Mucosa of rectum (tissue), 2 donors: ENCODE measurements around the gene GPR132.

Experiments used
- H3K27ac ChIP-seq, 2 donors: one replicate each; pipeline ENCODE4 v1.7.0; 2013; ENCODE audit warnings: inconsistent platforms in 2 of 2, low read depth in 2 of 2, low read length in 2 of 2
- H3K27me3 ChIP-seq, 2 donors: one replicate each; pipeline ENCODE4 v1.7.0; 2013; ENCODE audit warnings: low read length in 2 of 2; ENCODE audit not compliant: control insufficient read depth in 2 of 2, insufficient read depth in 2 of 2
- H3K36me3 ChIP-seq, 2 donors: one replicate each; pipeline ENCODE4 v1.7.0; 2013; ENCODE audit warnings: low read length in 2 of 2; ENCODE audit not compliant: control insufficient read depth in 2 of 2, insufficient read depth in 2 of 2
- H3K4me1 ChIP-seq, 2 donors: one replicate each; pipeline ENCODE4 v1.7.0; 2013; ENCODE audit warnings: low read length in 2 of 2, mild to moderate bottlenecking in 1 of 2; ENCODE audit not compliant: control insufficient read depth in 2 of 2, insufficient read depth in 2 of 2
- H3K4me3 ChIP-seq, 2 donors: one replicate each; pipeline ENCODE4 v1.7.0; 2013; ENCODE audit warnings: low read length in 2 of 2
- H3K9ac ChIP-seq, 2 donors: one replicate each; pipeline ENCODE4 v1.7.0; 2013; ENCODE audit warnings: low read length in 2 of 2, low read depth in 1 of 2, mild to moderate bottlenecking in 1 of 2
- H3K9me3 ChIP-seq, 2 donors: one replicate each; pipeline ENCODE4 v1.7.0; 2013; ENCODE audit warnings: low read length in 2 of 2; ENCODE audit not compliant: control insufficient read depth in 2 of 2
- donor health status: healthy.
- donor health status: Normal muscosa, but diverticular disease.

The GPR132 gene

DNA sequence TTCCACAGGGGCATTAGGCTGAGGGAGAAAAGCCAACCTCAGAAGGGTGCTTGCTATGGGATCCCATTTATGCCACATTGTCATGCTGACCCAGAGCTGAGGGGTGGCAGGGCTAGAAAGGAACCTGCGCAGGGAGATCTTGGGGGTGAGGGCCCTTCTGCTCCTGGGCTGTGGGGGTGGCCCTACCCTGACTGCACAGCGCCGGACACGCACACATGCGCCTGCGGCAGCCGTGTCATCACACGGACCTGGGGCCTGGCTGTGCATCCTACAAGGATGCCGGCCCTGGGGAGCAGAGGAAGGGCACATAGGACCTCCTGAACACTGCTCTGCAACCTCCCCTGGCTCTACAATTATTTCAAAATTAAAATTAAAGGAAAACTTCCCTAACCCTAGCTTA, 51.2 kb downstream of the GPR132 start:
- Histone ChIP-seq H3K36me3 (peaks cover 11 to 19% of the 10 kb centered on the region in 2 donors), H3K27ac (no peak overlapping the region), H3K4me1 (peaks cover 2 to 6% of the 10 kb centered on the region in 2 donors), H3K9ac (no peak overlapping the region), H3K4me3 (no peak overlapping the region), H3K27me3 (no peaks in the 10 kb centered on the region), H3K9me3 (no peaks in the 10 kb centered on the region)

DNA sequence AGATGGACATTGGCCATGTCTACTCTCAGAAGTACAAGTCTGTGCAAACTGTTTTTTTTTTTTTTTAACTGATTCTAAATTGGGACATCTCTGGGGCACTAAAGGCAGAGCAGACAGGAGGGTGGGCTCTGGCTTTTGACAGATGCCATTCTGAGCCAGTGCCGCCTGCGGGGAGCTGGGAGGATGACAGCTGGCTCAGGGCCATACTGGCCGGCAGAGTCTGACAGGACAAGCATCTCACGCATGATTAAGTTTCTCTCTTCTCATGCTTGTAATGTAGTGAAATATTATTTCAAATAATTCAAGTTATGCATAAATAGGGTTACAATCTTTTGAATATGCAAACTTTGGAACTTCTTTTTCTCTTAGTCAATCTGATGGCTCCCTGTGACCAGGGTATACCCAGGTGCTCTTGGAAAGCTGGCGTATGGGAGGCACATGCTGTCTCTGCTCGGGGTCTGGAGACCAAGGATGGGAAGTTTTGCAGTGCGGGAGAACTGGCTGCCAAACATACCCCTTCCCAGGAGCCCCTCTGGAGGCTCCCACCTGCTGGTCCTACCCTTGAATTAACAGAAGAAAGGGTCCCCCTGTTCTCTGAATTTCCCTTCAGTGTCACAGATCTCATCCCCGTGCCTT, 52.0 kb downstream of the GPR132 start:
- H3K9ac ChIP-seq, result no peak overlapping the region
- H3K4me3 ChIP-seq, result no peak overlapping the region
- peaks cover 0 to 5% of the 10 kb centered on the region in 2 donors for H3K4me1 ChIP-seq
- H3K27me3 ChIP-seq, result no peaks in the 10 kb centered on the region
- peaks cover 11 to 19% of the 10 kb centered on the region in 2 donors for H3K36me3 ChIP-seq
- H3K27ac ChIP-seq, result no peak overlapping the region
- no peaks in the 10 kb centered on the region for H3K9me3 ChIP-seq

DNA sequence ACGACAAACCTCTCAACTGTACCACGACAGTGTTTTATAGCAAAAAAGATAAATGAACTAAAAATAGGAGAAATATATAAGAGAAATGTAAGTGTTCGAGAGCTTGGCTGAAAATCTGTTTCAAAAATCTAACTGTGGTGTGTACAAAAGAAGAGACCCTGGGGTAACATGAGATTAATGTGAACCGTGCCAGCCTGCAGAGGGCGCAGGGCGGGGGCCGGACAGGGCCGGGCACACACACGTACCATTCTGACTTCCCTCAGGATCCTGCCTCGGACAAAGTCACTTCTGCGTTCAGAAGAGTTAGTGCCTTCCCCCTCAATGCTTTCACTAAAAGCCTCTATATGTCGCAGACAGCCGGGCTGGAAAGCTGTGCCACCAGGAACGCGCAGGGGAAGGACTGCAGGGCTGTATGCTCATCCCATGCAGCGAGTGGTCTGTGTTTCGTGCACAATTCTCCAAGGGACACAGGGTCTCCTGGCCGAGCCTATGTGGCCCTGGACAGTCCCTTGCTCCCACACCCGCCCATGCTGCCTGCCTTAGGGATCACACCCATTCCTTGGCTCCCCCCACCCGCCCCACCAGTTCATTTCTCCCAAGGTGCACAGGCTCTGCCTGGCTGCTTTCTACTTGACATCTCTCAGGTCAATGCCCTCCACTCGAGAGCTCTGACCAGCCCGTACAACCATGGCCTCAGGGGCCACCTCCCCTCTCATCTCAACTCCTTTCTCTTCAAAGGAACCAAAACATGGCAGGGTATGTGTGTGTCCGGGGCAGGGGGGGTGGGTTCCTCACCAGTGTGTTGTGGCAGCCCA, 52.9 kb downstream of the GPR132 start:
- H3K36me3 ChIP-seq, result peaks cover 12 to 19% of the 10 kb centered on the region in 2 donors
- H3K27ac ChIP-seq, result no peak overlapping the region
- H3K4me1 ChIP-seq, result peaks cover 0 to 5% of the 10 kb centered on the region in 2 donors
- no peaks in the 10 kb centered on the region for H3K27me3 ChIP-seq
- H3K4me3 ChIP-seq, result no peak overlapping the region
- no peaks in the 10 kb centered on the region for H3K9me3 ChIP-seq
- no peak overlapping the region for H3K9ac ChIP-seq

- Histone ChIP-seq H3K27ac (no peak overlapping the region), H3K36me3 (peaks cover 18 to 19% of the 10 kb centered on the region in 2 donors), H3K9ac (no peak overlapping the region)
Measured at GRCh38 chr14:105011312-105011990, 53.8 kb downstream of the GPR132 start.

GRCh38 chr14:105010891-105011291, 54.3 kb downstream of the GPR132 start:
- H3K4me1 ChIP-seq, result no peaks in the 10 kb centered on the region
- H3K9me3 ChIP-seq, result no peaks in the 10 kb centered on the region
- peaks cover 18 to 19% of the 10 kb centered on the region in 2 donors for H3K36me3 ChIP-seq
- no peak overlapping the region for H3K4me3 ChIP-seq
- H3K27me3 ChIP-seq, result no peaks in the 10 kb centered on the region
- no peak overlapping the region for H3K9ac ChIP-seq
- H3K27ac ChIP-seq, result no peak overlapping the region

More at GRCh38 chr14:105011312-105011990, 53.8 kb downstream of the GPR132 start:
- no peak overlapping the region for H3K4me3 ChIP-seq
- H3K9me3 ChIP-seq, result no peaks in the 10 kb centered on the region
- H3K4me1 ChIP-seq, result no peaks in the 10 kb centered on the region
- no peaks in the 10 kb centered on the region for H3K27me3 ChIP-seq

DNA sequence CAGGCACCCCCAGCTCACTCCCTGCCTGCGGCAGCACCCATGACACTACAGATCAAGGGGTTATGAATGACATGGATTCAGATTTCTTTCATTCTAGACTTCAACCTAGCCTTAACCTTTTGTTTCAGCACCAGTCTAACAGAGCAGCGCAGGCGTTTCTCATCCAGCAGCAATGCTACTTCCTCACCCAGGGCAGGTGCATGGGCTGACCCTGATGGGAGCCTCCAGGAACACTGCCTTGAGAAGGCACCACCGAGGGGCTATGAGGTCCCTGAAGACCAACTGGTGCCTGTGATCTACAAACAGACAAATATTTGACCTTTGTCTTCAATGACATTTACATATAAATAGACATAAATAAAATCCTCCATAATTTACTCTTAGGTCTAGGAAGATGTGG, 55.1 kb downstream of the GPR132 start:
- H3K4me3 ChIP-seq, result no peak overlapping the region
- no peak overlapping the region for H3K9ac ChIP-seq
- H3K36me3 ChIP-seq, result peaks cover 17 to 18% of the 10 kb centered on the region in 2 donors
- H3K9me3 ChIP-seq, result no peaks in the 10 kb centered on the region
- H3K27me3 ChIP-seq, result no peaks in the 10 kb centered on the region
- no peaks in the 10 kb centered on the region for H3K4me1 ChIP-seq
- H3K27ac ChIP-seq, result no peak overlapping the region

DNA sequence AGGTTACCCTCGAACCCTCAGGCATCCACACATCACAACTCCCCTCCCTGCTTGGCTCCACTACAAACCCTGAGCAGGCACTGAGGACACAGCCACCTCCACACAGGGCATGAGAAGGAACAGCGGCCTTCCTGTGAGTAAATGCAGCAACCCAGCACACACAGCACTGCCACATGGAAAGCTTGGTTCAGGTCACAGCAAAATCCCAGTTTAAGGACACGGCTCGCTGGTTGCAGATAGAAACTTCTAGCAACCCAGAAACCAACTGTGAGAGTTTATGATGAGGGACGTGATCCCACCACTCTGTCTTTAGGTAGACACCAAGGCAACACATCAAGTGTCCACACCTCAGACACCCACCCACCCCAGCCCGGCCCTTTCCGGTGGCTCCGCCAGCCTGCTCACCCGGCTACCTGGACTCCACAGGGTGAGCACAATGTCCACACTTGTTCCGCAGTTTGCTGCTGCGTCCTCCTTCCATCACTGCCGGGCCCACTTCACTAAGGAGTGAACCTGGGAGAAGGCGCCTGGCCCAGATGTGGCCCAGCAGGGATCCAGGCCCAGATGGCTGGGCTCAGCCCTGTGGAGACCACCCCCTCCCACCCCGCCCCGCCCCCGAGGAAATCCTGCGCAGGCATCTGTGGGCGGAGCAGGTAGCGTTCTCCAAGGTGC, 57.5 kb downstream of the GPR132 start:
- Histone ChIP-seq H3K27me3 (no peaks in the 10 kb centered on the region), H3K36me3 (peaks cover 17 to 18% of the 10 kb centered on the region in 2 donors), H3K4me1 (no peaks in the 10 kb centered on the region), H3K9me3 (no peaks in the 10 kb centered on the region), H3K9ac (no peak overlapping the region), H3K27ac (no peak overlapping the region), H3K4me3 (no peak overlapping the region)

DNA sequence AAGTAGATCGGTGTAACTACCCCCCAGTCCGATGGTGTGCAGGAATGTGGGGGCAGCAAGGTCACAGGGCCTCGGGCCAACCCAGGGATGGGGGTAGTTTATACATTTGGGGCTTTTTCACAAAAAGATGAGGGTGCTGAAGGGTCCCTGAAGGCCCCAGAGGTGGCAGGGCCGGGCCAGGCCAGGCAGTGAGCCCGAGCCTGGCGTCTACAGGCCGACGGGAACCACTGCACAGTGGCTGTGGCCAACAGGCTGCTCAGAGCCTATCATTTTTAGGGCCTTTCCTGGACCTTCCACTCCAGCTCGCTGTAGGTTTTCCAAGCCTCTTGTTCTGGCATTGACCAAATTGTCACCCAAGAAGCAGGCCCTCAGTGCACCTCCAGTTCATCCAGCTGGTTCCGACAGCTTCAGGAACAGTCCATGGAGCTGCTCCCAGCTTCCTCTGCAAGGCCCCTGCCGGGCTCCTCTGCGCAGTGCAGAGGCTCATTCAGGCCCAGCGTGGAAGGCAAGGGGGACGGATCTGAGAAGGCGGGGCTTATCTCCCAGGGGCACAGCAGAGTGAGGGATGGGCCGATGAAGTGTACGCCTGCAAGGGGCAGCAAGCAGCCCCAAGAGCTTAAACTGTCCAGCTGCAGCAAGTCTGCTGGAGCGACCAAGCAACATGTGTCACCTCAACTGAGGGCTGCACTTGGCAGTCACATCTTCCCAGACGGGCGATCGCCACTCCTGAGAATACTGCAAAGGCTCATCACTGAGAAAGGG, 58.2 kb downstream of the GPR132 start:
- H3K4me1 ChIP-seq, result no peaks in the 10 kb centered on the region
- H3K36me3 ChIP-seq, result peaks cover 17 to 18% of the 10 kb centered on the region in 2 donors
- no peak overlapping the region for H3K4me3 ChIP-seq
- no peaks in the 10 kb centered on the region for H3K9me3 ChIP-seq
- no peak overlapping the region for H3K9ac ChIP-seq
- H3K27ac ChIP-seq, result no peak overlapping the region
- H3K27me3 ChIP-seq, result no peaks in the 10 kb centered on the region

GRCh38 chr14:105005929-105006830, 59.0 kb downstream of the GPR132 start:
- no peak overlapping the region for H3K4me3 ChIP-seq
- no peaks in the 10 kb centered on the region for H3K9me3 ChIP-seq
- H3K4me1 ChIP-seq, result no peaks in the 10 kb centered on the region
- H3K9ac ChIP-seq, result no peak overlapping the region
- H3K36me3 ChIP-seq, result peaks cover 12 to 16% of the 10 kb centered on the region in 2 donors
- H3K27me3 ChIP-seq, result no peaks in the 10 kb centered on the region
- H3K27ac ChIP-seq, result no peak overlapping the region
